ENCODE measurements around the gene GSE1. TPM values are rescaled to one million over a fixed set of nuclear protein-coding genes. Genes with fewer than 3 reads are reported as not detected.

GSE1 gene
- total RNA-seq, 1 experiment from 2014 or later = 97.5 TPM

GRCh38 chr16:85648070-85648714 lies 35.1 kb downstream of the GSE1 start:
- TF ChIP-seq POLR2AphosphoS5 (IDR thresholded peaks at IDR 0.05; ENCODE audit: low read depth, low read length) (0 out of 2 replicates have a peak, but pooled peaks have one; percentile 17), REST (IDR thresholded peaks at IDR 0.05; ENCODE audit: insufficient read depth in 1 of 2, low read depth in 2 of 2, low read length in 1 of 2) (no peak)
- Histone ChIP-seq H3K4me1 (ENCODE audit: control insufficient read depth, insufficient read depth, low read length) (peaks cover 61% of the 10 kb centered on the region), H3K36me3 (ENCODE audit: control insufficient read depth, insufficient read depth, low read length) (no peaks in the 10 kb centered on the region), H3K4me3 (ENCODE audit: low read depth in 2 of 2, low read length in 2 of 2) (no peak overlapping the region), H3K9me3 (ENCODE audit: control insufficient read depth, insufficient read depth, low read depth, low read length) (no peaks in the 10 kb centered on the region), H3K27me3 (ENCODE audit: control insufficient read depth, insufficient read depth, low read length) (no peaks in the 10 kb centered on the region), H3K27ac (ENCODE audit: low read length) (no peak overlapping the region; the same call in 1 of the 2 replicates)
- BruUV-seq (replicated peaks) = no TSS peak
- no peak for DNase-seq (ENCODE audit: low read depth, low spot score)
- in situ Hi-C loops (cut with HindIII; ENCODE audit: low pct_unique_long_range_greater_than_20kb, low sequenced_read_pairs) (no loop called here), intact Hi-C loops (cut with micrococcal nuclease; ENCODE audit: unreplicated experiment) (no loop called here)
- CTCF ChIA-PET = no interaction called here
- no peak for ATAC-seq
- POLR2A ChIA-PET = no interaction called here

GRCh38 chr16:85648805-85649204 lies 35.7 kb downstream of the GSE1 start:
- Histone ChIP-seq H3K27me3 (ENCODE audit: control insufficient read depth, insufficient read depth, low read length) (no peaks in the 10 kb centered on the region), H3K4me3 (ENCODE audit: low read depth in 2 of 2, low read length in 2 of 2) (no peak overlapping the region), H3K4me1 (ENCODE audit: control insufficient read depth, insufficient read depth, low read length) (peaks cover 62% of the 10 kb centered on the region), H3K9me3 (ENCODE audit: control insufficient read depth, insufficient read depth, low read depth, low read length) (no peaks in the 10 kb centered on the region), H3K36me3 (ENCODE audit: control insufficient read depth, insufficient read depth, low read length) (peaks cover 3% of the 10 kb centered on the region; the same call in 1 of the 2 replicates), H3K27ac (ENCODE audit: low read length) (peak overlapping the region; percentile 59; the same call in 1 of the 2 replicates)
- intact Hi-C loops (cut with micrococcal nuclease; ENCODE audit: unreplicated experiment) = no loop called here
- TF ChIP-seq TCF7L2 (IDR thresholded peaks at IDR 0.05; ENCODE audit: low read depth, low read length) (no peak), POLR2AphosphoS5 (IDR thresholded peaks at IDR 0.05; ENCODE audit: low read depth, low read length) (no peak), REST (IDR thresholded peaks at IDR 0.05; ENCODE audit: insufficient read depth in 1 of 2, low read depth in 2 of 2, low read length in 1 of 2) (no peak), SIN3A (IDR thresholded peaks at IDR 0.05; ENCODE audit: borderline replicate concordance, insufficient read depth, low read depth, low read length) (no peak)
- TF ChIP-seq, protein P1, sequence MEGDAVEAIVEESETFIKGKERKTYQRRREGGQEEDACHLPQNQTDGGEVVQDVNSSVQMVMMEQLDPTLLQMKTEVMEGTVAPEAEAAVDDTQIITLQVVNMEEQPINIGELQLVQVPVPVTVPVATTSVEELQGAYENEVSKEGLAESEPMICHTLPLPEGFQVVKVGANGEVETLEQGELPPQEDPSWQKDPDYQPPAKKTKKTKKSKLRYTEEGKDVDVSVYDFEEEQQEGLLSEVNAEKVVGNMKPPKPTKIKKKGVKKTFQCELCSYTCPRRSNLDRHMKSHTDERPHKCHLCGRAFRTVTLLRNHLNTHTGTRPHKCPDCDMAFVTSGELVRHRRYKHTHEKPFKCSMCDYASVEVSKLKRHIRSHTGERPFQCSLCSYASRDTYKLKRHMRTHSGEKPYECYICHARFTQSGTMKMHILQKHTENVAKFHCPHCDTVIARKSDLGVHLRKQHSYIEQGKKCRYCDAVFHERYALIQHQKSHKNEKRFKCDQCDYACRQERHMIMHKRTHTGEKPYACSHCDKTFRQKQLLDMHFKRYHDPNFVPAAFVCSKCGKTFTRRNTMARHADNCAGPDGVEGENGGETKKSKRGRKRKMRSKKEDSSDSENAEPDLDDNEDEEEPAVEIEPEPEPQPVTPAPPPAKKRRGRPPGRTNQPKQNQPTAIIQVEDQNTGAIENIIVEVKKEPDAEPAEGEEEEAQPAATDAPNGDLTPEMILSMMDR (IDR thresholded peaks at IDR 0.05) = no peak
- DNase-seq (ENCODE audit: low read depth, low spot score) (no peak), ATAC-seq (no peak)
- in situ Hi-C loops (cut with HindIII; ENCODE audit: low pct_unique_long_range_greater_than_20kb, low sequenced_read_pairs) = no loop called here
- no TSS peak for BruUV-seq (replicated peaks)
- ChIA-PET POLR2A (no interaction called here), CTCF (no interaction called here)
